Mesothelial cell of epicardium (in vitro differentiated cells): ENCODE results near the gene PRSS50. TPM values are rescaled to one million over a fixed set of nuclear protein-coding genes. Genes with fewer than 3 reads are reported as not detected.

Source experiments
- DNase-seq, 2 experiments: peaks; one replicate each; pipeline ENCODE4 v3.0.0; 2021; ENCODE audit warnings: low spot score in 2 of 2; ENCODE audit not compliant: unreplicated experiment in 2 of 2
- H3K27ac Mint-ChIP-seq: 2 replicates; pipeline ENCODE4 v1.8.0; 2021; ENCODE audit warnings: mixed read lengths
- H3K27me3 Mint-ChIP-seq: 2 replicates; pipeline ENCODE4 v1.8.0; 2021; ENCODE audit warnings: low read depth, mixed read lengths
- H3K36me3 Mint-ChIP-seq: 2 replicates; pipeline ENCODE4 v1.8.0; 2021; ENCODE audit warnings: mixed read lengths
- H3K4me1 Mint-ChIP-seq: 2 replicates; pipeline ENCODE4 v1.8.0; 2021; ENCODE audit warnings: mixed read lengths
- H3K4me3 Mint-ChIP-seq: 2 replicates; pipeline ENCODE4 v1.8.0; 2021; ENCODE audit warnings: mild to moderate bottlenecking, moderate library complexity, mixed read lengths
- H3K9me3 Mint-ChIP-seq: 2 replicates; pipeline ENCODE4 v1.8.0; 2021; ENCODE audit warnings: mixed read lengths
- CTCF ChIP-seq: fragments of 200-600 bp; sonication (generic); IDR thresholded peaks from one replicate; pipeline ENCODE4 v1.5.0; 2021; ENCODE audit warnings: antibody characterized with exemption; ENCODE audit not compliant: unreplicated experiment
- total RNA-seq: library from RNA; stranded (reverse); gene quantifications from 3 replicates; pipeline ENCODE4 v1.2.1, GENCODE V29; 2021

The PRSS50 gene
- total RNA-seq, 1 donor from 2014 or later = 4.5 TPM

DNA sequence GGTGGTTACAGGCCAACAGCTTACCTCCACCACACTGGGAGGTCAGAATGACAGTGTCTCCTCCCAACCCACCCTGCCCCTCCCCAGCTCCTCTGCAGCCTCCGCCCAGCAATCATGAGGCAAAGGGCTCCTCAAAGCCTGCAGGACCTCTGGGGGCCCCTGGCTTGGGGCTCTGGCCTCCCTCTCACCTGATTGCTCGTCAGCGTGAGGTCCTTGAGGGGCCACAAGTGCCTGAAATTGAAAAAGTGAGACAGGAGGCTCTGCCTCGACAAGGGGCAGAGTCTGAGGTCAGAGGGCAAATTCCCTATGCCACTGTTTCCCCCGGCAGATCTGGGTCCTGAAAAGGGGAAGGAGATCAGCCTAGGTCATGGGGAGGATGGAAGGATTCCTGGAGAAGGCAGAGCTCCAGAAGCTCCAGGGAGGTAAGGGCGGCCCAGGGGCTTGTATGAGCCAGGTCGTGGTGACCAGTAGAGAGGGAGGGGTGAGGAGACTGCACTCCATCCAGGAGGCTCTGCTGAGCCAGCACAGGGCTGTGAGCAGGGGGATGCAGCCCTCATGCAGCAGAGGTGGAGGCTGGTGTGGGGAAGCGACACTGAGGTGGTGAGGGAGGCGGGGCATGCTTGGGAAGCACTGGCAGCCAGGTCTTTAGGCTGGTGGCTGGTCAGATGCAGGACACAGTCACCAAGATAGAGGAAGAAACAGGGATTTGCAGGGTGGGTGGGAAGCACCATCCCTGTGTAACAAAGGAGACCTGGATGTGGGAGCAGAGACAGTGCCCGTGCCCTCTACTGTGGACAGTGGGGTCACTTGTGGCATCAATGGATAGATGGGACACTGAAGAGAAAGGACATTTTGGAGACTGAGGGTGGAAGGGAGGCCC lies 44.3 kb downstream of the PRSS50 start:
- H3K27me3 Mint-ChIP-seq = no peaks in the 10 kb centered on the region
- TF ChIP-seq CTCF = no peak
- no peaks in the 10 kb centered on the region for H3K9me3 Mint-ChIP-seq
- H3K36me3 Mint-ChIP-seq = no peaks in the 10 kb centered on the region
- no peak overlapping the region for H3K27ac Mint-ChIP-seq
- no peaks in the 10 kb centered on the region for H3K4me1 Mint-ChIP-seq
- DNase-seq = peak in 1 of 2 experiments; percentile 5
- no peak overlapping the region for H3K4me3 Mint-ChIP-seq

DNA sequence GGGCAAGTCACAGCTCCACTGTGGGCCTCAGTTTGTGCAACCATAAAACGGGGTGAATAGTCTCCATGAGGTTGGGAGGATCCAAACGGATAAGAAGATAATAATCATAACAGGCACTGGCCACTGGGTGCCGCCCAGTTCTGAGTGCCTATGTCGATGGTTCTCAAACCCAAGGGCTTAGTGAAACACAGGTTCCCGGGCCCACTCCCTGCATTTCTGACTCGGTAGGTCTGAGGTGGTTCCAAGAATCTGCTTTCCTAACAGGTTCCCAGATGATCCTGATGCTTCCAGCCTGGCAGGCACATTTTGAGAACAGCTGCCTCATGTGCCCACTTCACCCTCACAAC lies 45.3 kb downstream of the PRSS50 start:
- TF ChIP-seq CTCF = no peak
- Mint-ChIP-seq H3K4me1 (no peaks in the 10 kb centered on the region), H3K27ac (no peak overlapping the region), H3K4me3 (no peak overlapping the region), H3K36me3 (no peaks in the 10 kb centered on the region), H3K9me3 (no peaks in the 10 kb centered on the region), H3K27me3 (no peaks in the 10 kb centered on the region)
- DNase-seq = no peak

- TF ChIP-seq CTCF = no peak
- Mint-ChIP-seq H3K36me3 (no peaks in the 10 kb centered on the region), H3K27ac (no peak overlapping the region), H3K4me3 (no peak overlapping the region), H3K4me1 (no peaks in the 10 kb centered on the region), H3K9me3 (no peaks in the 10 kb centered on the region), H3K27me3 (no peaks in the 10 kb centered on the region)
- peak in 1 of 2 experiments; percentile 15 for DNase-seq
Observed at GRCh38 chr3:46671541-46672348, 45.9 kb downstream of the PRSS50 start.

DNA sequence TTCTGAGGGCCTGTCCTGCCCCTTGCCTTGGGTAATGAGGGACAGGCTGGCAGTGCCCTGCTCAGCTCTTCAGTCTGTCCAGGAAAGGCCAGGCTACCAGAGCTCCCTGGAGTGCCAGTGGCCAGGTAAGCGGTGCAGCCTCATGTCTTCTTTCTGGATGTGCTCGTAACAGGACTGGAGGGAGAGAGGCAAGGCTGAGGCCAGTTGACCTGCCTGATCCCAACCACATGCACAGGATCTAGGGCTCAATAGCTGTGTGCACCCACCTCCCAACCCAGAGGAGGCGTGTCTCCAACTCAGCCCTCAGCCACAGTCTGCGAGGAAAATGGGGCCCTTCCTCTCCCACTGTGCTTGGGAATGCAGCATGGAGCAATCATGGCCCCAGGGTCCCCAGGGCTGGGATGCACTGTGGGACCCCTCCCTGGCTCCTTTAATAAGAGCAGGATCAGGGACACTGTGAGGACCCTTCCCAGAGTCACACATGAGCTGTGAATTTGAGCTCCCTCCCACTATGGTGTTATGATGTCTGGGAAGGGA lies 46.7 kb downstream of the PRSS50 start:
- no peak overlapping the region for H3K27ac Mint-ChIP-seq
- H3K36me3 Mint-ChIP-seq = no peaks in the 10 kb centered on the region
- DNase-seq = peak; percentile 6 to 26
- H3K4me3 Mint-ChIP-seq = no peak overlapping the region
- H3K4me1 Mint-ChIP-seq = no peaks in the 10 kb centered on the region
- TF ChIP-seq CTCF = no peak
- no peaks in the 10 kb centered on the region for H3K9me3 Mint-ChIP-seq
- H3K27me3 Mint-ChIP-seq = no peaks in the 10 kb centered on the region

DNA sequence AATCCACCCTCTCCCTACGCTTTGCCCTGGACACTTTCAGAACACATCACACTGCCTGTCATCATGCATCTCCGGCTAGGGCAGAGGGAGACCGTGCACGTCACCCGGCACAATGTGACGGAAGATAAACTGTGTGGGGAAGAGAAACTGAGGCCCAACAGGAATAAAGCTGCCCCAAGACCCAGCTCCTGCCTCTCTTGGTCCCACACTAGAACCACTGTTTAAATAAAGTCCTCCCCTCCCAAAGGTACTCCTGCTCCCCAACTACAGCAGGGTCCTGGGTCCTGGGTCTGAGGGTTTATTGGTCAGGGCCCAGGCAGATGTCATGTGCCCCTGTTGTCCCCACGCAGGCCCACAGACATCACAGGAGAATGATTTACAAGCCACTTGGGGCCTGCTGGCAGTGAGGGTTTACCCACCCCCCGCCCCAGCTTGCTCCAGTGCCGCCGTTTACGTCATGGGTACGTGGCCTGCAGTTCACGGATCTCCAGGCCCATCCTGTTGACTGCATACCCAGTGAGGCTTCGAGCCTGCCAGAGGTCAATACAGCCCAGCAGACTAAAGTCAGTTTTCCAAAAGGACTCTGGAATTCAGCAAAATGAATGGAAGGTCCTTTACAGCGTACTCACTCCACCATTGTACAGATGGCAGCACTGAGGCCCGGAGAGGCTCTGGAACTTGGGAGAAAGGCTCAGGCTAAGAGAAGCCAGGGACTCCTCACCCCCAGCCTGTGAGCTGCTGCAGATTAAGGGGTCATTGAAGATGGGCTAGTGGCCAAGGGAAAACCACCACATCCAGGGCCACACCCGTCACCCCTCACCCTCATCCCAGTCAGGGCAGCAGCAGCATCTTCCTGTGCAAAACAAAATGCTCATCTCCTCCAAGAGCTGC lies 47.4 kb downstream of the PRSS50 start:
- Mint-ChIP-seq H3K9me3 (no peaks in the 10 kb centered on the region), H3K36me3 (no peaks in the 10 kb centered on the region), H3K27me3 (no peaks in the 10 kb centered on the region), H3K4me3 (no peak overlapping the region), H3K4me1 (no peaks in the 10 kb centered on the region), H3K27ac (no peak overlapping the region)
- TF ChIP-seq CTCF = no peak
- peak; percentile 12 to 16 for DNase-seq
